ENCODE results near the gene RSF1. TPM values are rescaled to one million over a fixed set of nuclear protein-coding genes. Genes with fewer than 3 reads are reported as not detected.

RSF1 gene
- total RNA-seq, 1 experiment from 2014 or later, result 83.0 TPM

DNA sequence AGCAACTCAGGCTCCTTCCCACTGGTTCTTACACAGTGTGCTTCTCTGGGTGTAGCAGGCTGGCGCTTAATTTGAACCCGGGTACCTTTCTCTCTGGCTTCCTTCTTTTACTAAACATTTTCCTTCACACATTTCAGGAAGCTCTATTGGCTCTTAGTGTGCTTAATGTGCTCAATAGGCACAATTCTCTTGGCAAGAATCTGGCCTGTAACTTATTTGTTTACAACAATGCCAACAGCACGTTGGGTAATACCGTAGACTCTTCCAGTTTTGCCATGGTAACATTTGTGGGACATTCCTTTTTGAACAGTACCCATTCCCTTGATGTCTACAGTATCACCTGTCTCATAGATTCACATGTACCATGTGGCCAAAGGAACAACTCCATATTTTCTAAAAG, 48.2 kb upstream of the RSF1 start:
- POLR2A ChIA-PET, result no interaction called here
- no peak overlapping the region for H3K27ac ChIP-seq (ENCODE audit: low read length)
- in situ Hi-C loops (cut with HindIII; ENCODE audit: low pct_unique_long_range_greater_than_20kb, low sequenced_read_pairs), result no loop called here
- no peaks in the 10 kb centered on the region for H3K27me3 ChIP-seq (ENCODE audit: control insufficient read depth, insufficient read depth, low read length)
- no peak for ATAC-seq
- TF ChIP-seq TCF7L2 (IDR thresholded peaks at IDR 0.05; ENCODE audit: low read depth, low read length), result no peak
- TF ChIP-seq POLR2AphosphoS5 (IDR thresholded peaks at IDR 0.05; ENCODE audit: low read depth, low read length), result no peak
- TF ChIP-seq, protein P1, sequence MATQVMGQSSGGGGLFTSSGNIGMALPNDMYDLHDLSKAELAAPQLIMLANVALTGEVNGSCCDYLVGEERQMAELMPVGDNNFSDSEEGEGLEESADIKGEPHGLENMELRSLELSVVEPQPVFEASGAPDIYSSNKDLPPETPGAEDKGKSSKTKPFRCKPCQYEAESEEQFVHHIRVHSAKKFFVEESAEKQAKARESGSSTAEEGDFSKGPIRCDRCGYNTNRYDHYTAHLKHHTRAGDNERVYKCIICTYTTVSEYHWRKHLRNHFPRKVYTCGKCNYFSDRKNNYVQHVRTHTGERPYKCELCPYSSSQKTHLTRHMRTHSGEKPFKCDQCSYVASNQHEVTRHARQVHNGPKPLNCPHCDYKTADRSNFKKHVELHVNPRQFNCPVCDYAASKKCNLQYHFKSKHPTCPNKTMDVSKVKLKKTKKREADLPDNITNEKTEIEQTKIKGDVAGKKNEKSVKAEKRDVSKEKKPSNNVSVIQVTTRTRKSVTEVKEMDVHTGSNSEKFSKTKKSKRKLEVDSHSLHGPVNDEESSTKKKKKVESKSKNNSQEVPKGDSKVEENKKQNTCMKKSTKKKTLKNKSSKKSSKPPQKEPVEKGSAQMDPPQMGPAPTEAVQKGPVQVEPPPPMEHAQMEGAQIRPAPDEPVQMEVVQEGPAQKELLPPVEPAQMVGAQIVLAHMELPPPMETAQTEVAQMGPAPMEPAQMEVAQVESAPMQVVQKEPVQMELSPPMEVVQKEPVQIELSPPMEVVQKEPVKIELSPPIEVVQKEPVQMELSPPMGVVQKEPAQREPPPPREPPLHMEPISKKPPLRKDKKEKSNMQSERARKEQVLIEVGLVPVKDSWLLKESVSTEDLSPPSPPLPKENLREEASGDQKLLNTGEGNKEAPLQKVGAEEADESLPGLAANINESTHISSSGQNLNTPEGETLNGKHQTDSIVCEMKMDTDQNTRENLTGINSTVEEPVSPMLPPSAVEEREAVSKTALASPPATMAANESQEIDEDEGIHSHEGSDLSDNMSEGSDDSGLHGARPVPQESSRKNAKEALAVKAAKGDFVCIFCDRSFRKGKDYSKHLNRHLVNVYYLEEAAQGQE (IDR thresholded peaks at IDR 0.05; ENCODE audit: insufficient read depth in 1 of 2, low read depth in 2 of 2, low read length in 1 of 2), result no peak
- TF ChIP-seq, protein P2, sequence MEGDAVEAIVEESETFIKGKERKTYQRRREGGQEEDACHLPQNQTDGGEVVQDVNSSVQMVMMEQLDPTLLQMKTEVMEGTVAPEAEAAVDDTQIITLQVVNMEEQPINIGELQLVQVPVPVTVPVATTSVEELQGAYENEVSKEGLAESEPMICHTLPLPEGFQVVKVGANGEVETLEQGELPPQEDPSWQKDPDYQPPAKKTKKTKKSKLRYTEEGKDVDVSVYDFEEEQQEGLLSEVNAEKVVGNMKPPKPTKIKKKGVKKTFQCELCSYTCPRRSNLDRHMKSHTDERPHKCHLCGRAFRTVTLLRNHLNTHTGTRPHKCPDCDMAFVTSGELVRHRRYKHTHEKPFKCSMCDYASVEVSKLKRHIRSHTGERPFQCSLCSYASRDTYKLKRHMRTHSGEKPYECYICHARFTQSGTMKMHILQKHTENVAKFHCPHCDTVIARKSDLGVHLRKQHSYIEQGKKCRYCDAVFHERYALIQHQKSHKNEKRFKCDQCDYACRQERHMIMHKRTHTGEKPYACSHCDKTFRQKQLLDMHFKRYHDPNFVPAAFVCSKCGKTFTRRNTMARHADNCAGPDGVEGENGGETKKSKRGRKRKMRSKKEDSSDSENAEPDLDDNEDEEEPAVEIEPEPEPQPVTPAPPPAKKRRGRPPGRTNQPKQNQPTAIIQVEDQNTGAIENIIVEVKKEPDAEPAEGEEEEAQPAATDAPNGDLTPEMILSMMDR (IDR thresholded peaks at IDR 0.05), result no peak
- TF ChIP-seq SIN3A (IDR thresholded peaks at IDR 0.05; ENCODE audit: borderline replicate concordance, insufficient read depth, low read depth, low read length), result no peak
- DNase-seq (ENCODE audit: low read depth, low spot score), result no peak
- no peaks in the 10 kb centered on the region; the same call in 1 of the 2 replicates for H3K36me3 ChIP-seq (ENCODE audit: control insufficient read depth, insufficient read depth, low read length)
- intact Hi-C loops (cut with micrococcal nuclease; ENCODE audit: unreplicated experiment), result no loop called here
- BruUV-seq (replicated peaks), result no TSS peak
- H3K4me1 ChIP-seq (ENCODE audit: control insufficient read depth, insufficient read depth, low read length), result no peaks in the 10 kb centered on the region
- H3K4me3 ChIP-seq (ENCODE audit: low read depth in 2 of 2, low read length in 2 of 2), result no peak overlapping the region
- no peaks in the 10 kb centered on the region for H3K9me3 ChIP-seq (ENCODE audit: control insufficient read depth, insufficient read depth, low read depth, low read length)
- CTCF ChIA-PET, result no interaction called here

DNA sequence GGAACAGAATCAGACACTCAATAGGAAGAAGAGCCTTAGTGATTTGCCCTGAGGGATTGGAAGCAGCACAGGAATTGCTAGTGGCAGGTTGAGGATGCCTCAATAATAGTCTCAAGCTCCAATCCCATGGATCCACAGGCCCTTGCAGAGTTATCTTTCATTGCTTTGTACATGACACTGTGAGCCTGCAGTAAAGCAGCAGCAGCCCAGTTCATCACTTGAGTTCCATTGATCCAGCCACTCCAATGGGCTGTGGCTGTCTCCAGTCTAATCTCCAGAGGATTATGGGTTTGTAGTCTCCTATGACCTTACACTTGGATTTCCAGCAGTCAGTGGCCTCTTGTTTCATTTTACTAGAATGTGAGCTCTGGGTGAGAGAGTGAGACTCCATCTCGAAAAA, 45.8 kb upstream of the RSF1 start:
- CTCF ChIA-PET, result no interaction called here
- POLR2A ChIA-PET, result interaction anchor here (0.5 to 0.6 kb wide), 2 partner anchors 8 to 12 kb away, joined by 5 to 6 read pairs; no protein-coding TSS in a partner anchor
- in situ Hi-C loops (cut with HindIII; ENCODE audit: low pct_unique_long_range_greater_than_20kb, low sequenced_read_pairs), result no loop called here
- DNase-seq (ENCODE audit: low read depth, low spot score) (no peak), ATAC-seq (no peak; the same call in 1 of the 2 replicates)
- Histone ChIP-seq H3K9me3 (ENCODE audit: control insufficient read depth, insufficient read depth, low read depth, low read length) (no peaks in the 10 kb centered on the region), H3K4me1 (ENCODE audit: control insufficient read depth, insufficient read depth, low read length) (no peaks in the 10 kb centered on the region), H3K27me3 (ENCODE audit: control insufficient read depth, insufficient read depth, low read length) (no peaks in the 10 kb centered on the region), H3K27ac (ENCODE audit: low read length) (no peak overlapping the region), H3K4me3 (ENCODE audit: low read depth in 2 of 2, low read length in 2 of 2) (no peak overlapping the region), H3K36me3 (ENCODE audit: control insufficient read depth, insufficient read depth, low read length) (no peaks in the 10 kb centered on the region; the same call in 1 of the 2 replicates)
- TF ChIP-seq SIN3A (IDR thresholded peaks at IDR 0.05; ENCODE audit: borderline replicate concordance, insufficient read depth, low read depth, low read length) (no peak), POLR2AphosphoS5 (IDR thresholded peaks at IDR 0.05; ENCODE audit: low read depth, low read length) (no peak), TCF7L2 (IDR thresholded peaks at IDR 0.05; ENCODE audit: low read depth, low read length) (no peak)
- TF ChIP-seq, protein P2 (IDR thresholded peaks at IDR 0.05), result no peak
- TF ChIP-seq, protein P1 (IDR thresholded peaks at IDR 0.05; ENCODE audit: insufficient read depth in 1 of 2, low read depth in 2 of 2, low read length in 1 of 2), result no peak
- intact Hi-C loops (cut with micrococcal nuclease; ENCODE audit: unreplicated experiment), result no loop called here
- no TSS peak for BruUV-seq (replicated peaks)

Measured in Panc1 (cell line).